CD4-positive, alpha-beta T cell treated with Interleukin-15 for 1 hour (primary cell): ENCODE data around the gene MPLKIP.
A peak's percentile ranks its signal among the peaks of the same experiment; 100 is the strongest.
"Not testable (repeated sequence)": the region's sequence is repeated elsewhere in the genome, so short reads cannot be mapped to it uniquely, and the experiment has no call there.

Experiments
- DNase-seq: peaks from one replicate; pipeline ENCODE4 v3.0.0-alpha.2; 2020

Gene MPLKIP

DNA sequence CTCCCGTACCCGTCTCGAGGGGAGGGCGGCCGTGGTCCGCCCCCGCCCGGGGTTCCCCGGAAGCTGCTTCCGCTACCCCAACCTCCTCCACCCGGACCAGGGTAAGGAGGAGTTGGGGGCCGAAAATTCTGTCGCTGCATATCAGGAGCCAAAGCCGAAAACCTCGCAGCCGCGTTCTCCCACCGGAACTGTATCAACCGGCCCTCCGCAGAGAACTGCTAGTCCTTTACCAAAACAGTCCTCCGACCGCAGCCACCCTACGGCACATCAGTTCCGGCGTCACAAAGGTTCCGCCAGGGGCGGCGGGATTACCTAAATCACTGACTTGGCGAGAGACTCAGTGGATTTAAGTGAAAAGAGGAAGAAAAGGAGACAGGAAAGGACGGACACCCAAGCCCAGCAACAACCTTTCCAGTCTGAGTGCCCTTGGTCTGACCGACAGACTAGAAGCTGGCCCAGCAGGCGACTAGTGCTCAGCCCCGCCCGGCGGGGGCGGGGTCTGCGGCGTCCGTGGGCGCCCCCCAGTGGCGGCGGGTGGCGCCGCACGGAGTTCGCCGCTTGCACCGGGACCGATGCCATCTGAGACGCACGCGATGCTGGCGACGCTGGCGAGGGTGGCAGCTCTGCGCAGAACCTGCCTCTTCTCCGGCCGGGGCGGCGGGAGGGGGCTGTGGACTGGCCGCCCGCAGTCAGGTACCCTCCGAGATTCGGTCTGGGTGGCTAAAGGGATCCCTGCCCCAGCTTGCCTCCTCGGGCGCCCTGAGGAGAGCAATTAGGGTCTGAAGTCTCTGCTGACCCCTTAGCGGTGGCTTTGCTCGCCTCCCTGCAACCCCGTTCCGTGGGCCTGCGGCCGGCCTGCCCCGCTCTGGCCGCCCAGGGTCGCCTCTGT lies at the start of gene MPLKIP, which contains the start of gene SUGCT:
TSS of gene MPLKIP (minus strand) at position 195 of the 889 bp plus-strand sequence. CDS start at position 140, 55 bp downstream.
TSS of gene SUGCT (plus strand) at position 578 of the 889 bp plus-strand sequence.
- peak; percentile 86 for DNase-seq

DNA sequence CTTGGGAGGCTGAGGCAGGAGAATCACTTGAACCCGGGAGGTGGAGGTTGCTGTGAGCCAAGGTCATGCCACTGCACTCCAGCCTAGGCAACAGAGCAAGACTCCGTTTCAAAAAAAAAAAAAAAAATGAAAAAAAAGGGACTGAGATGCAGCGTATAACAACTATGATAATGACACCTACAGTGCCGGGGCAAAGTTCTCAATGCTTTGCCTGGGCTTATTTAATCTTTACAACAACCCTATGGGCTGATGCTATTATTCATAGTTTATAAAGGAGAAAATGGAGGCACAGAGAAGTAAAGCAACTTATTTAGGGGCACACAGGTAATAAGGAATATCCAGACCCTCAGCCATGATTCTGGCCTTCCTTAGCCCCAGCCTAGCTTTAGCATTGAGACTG lies 48.0 kb upstream of the MPLKIP start:
- DNase-seq = no peak

DNA sequence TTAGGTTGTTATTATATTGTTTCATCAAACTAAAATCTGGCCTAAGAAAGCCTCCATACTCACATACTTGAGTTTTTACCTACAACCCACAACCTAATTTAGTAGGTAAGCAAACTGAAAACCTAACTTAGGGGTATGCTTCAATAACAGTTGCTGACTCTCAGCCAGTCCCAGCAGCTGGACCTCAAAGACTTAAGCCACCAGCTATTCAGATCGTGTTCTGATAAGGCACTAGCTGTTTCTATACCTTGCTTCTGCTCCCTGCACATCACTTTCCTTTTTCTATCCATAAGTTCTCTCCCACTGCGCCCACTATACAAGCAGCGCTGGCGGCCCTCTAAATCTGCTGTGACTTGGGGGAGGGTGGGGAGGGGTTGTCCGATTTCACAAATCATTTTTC lies 42.6 kb upstream of the MPLKIP start:
- DNase-seq = no peak

DNA sequence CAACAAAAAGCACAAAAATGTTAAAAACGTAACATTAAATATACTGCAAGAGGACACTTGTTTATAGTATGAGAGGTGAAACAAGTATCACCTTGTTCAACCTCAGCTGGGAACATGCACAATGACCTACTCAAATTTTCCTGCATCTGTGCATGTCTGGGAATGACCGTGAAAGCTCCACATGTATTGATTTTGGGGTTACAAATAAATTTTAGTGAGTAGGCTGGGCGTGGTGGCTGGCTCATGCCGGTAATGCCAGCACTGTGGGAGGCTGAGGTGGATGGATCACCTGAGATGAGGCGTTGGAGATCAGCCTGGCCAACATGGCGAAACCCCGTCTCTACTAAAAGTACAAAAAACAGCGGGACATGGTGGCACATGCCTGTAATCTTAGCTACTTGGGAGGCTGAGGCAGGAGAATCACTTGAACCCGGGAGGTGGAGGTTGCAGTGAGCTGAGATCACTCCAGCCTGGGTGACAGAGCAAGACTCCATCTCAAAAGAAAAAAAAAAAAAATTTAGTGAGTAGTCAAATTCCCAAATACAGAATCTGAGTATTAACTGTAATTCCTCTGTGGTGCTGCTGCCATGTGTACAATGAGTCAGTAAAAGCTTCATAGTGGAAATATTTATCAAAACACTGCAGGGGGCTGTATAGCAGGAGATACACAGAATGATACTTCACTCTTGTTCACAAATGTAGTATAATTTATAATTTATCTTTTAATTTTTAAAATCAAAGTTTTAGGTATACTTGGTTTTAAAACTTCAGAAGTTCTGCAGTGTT lies 41.5 kb upstream of the MPLKIP start:
- no peak for DNase-seq

DNA sequence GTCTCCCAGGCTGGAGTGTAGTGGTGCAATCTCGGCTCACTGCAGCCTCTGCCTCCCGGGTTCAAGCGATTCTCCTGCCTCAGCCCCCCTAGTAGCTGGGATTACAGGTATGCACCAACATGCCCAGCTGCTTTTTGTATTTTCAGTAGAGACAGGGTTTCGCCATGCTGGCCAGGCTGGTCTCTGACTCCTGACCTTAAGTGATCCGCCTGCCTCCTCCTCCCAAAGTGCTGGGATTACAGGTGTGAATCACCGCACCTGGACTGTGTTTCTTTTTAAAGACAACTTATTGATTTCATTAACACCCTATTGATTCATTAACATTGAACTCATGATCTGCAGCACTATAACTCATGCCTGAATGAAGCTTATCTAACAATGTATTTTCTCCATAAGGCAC lies 40.8 kb upstream of the MPLKIP start:
- not testable (repeated sequence) for DNase-seq

DNA sequence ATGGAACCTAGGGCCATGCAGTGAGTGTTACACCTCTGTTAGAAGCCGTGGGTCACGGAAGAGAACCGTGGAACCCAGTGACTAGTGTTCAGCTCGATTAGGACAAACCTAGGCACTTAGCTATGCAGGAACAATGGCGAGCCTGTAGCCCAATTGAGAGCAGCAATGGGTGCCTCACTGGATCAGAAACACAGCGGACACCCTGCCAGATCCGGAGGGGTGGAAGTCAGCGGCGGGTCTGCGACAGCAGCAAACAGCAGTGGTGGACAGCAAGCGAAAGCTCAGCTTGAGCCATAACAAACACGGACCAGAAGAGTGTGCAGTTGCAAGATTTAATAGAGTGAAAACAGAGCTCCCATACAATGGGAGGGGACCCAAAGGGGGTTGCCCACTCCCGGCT lies 38.7 kb upstream of the MPLKIP start:
- DNase-seq = not testable (repeated sequence)

DNA sequence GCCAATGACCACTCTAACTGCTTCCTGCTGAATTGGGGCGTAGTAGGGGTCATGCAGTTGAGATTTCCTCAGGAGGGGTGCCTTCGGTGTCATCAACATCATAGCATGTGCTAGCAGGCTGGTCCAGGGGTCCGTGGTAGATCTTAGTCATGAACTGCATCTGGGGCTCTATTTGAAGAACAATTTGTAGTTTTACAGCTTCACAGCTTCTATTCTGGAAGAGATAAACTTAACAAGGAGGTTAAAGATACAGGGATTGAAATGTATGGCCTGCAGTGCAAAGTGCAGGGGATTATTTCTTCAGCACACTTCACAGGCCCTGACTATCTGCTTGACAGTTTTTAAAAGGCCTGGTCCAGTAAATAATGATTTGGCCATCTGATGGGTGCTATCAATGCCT lies 33.8 kb upstream of the MPLKIP start:
- DNase-seq = not testable (repeated sequence)

DNA sequence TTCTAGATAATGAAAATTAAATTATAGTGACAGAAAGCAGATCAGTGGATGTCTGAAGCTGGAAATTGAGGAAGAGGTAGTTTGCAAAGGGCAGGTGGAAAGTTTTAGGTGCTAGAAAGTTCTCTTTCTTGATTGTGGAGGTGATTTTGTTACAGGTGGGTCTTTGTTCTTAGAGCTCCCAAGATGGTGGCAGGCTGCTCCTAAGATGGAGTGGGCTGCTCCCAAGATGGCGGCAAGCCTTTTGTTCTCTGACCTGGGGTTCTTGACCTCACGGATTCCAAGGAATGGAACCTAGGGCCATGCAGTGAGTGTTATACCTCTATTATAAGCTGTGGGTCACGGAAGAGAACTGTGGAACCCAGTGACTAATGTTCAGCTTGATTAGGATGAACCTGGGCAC lies 32.9 kb upstream of the MPLKIP start:
- no peak for DNase-seq

DNA sequence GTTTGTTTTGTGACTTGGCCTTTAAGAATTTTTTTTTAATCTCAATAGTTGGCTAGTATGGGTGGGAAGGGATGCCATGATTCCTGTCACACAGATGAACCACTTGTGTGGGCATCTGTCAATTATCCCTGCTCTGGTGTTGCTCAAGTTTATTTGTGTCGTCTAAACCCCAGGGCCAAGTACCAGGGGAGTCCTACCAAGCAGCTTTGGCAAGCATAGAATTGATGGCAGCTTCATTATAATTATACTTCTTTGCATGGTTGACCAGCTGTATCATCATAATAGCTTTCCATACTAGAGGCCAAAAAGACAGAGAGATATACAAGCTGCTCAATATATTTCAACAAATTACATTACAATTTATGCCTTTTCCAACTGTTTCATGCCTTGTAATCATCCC lies 30.8 kb upstream of the MPLKIP start:
- no peak for DNase-seq

DNA sequence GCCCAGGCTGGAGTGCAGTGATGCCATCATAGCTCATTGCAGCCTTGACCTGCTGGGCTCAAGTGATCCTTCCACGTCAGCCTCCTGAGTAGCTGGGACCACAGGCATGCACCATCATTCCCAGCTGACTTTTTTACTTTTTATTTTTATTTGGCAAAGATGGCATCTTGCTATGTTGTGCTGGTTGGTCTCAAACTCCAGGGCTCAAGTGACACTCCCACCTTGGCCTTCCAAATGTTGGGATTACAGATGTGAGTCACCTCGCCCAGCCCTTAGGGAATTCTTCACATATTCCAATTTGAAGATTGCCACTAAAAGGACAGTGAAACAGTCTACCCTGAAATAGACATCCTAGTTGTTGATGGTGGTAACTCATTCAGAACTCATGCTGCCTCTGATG lies 28.1 kb upstream of the MPLKIP start:
- DNase-seq = no peak

DNA sequence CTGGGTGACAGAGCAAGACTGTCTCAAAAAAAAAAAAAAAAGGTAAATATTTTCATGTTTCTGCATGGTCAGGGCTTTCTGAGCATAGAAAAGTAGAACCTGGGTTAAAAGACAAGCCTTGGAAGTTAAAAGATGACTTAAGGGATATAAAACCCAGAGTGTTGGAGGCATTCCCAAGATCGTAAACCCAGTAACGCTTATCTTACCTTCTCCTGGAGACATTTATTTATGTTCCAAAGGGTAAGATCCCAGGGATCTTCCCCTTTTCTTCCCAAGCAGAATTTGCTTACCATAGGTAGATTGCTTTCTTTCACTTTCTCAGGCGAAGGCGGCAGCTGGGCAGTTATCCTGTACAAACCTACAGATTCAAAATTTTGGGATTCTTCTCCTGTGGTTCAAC lies 22.6 kb upstream of the MPLKIP start:
- no peak for DNase-seq

DNA sequence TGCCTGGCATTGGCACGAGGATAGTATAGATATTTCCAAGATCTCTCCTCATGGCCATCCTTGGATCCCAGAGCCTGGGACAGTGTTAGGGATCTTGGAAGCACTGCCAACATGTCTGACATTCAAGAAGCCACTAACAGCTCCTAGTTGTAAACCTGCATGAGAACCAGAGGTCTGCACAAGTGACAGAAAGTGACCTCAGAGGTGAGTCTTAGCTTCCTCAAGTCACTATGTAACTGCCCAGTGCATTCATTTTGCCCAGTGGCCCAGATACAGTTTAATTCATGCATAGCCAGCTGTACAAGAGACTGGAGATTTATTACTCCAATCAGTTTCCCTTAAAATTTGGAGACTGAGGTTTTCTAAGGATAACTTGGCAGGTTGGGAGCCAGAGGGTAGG lies 17.1 kb upstream of the MPLKIP start:
- DNase-seq = no peak

DNA sequence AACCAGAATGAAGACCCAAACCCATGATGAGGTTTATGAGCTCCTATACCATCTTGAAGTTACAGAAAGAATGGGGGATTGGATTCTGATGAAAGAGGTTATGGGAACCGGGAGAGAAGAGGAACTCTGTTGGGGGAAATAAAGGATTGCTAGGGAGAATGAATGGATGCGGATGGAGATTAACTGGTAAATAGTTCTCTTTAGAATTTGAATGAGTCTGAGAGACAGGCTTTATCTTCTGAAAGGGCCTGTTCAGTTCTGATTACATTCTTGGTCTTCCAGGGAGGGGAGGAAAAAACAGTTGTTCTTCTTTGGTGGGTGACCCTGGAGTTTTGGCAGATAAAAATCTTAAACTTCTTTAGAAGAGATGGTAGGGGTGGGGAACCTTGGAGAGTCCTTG lies 14.2 kb upstream of the MPLKIP start:
- DNase-seq = no peak

DNA sequence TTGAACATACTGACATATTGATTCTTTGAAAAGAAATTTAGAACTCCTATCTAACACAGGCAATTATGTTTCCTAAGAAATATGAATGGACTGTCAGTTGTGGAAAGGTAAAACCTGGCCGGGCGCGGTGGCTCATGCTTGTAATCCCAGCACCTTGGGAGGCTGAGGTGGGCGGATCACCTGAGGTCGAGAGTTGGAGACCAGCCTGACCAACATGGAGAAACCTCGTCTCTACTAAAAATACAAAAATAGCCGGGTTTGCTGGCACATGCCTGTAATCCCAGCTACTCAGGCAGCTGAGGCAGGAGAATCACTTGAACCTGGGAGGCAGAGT lies 13.8 kb upstream of the MPLKIP start:
- not testable (repeated sequence) for DNase-seq

DNA sequence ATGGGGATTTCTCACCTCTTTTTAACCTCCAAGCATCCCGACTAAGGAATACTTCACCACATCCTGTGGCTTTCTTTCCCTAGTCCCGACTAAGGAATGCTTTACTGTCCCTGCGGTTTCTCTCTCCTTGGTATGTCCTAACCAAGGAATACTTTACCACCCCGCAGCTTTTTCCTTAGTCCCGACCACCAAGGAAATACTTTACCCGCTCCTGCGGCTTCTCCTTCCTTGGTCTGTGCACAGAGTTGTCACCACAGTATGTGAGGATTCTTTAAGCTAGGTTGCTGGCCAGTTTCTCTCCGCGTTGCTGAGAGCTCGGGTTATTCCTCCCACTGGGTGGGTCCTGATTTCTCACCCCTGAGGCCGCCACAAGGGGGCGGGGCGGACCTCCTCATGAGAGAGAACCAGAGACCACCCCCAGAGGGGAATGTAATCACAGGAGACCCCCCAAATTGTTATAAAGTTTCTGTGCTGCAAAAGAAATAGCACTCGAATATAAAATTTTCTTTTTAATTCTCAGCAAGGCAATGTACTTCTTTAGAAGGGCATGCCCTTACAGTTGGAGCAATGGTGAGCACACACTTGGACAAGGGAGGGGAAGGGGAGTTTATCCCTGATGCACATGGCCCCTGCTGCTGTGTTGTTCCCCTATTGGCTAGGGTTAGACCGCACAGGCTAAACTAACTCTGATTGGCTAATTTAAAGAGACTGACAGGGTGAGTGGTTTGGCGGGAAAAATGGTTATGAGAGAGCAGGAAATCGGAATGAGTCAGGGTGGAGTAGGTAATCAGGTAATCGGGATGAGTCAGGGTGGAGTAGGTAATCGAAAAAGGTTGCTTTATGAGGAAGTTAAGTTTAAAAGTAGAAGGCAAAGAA lies 13.2 kb upstream of the MPLKIP start:
- DNase-seq = no peak

DNA sequence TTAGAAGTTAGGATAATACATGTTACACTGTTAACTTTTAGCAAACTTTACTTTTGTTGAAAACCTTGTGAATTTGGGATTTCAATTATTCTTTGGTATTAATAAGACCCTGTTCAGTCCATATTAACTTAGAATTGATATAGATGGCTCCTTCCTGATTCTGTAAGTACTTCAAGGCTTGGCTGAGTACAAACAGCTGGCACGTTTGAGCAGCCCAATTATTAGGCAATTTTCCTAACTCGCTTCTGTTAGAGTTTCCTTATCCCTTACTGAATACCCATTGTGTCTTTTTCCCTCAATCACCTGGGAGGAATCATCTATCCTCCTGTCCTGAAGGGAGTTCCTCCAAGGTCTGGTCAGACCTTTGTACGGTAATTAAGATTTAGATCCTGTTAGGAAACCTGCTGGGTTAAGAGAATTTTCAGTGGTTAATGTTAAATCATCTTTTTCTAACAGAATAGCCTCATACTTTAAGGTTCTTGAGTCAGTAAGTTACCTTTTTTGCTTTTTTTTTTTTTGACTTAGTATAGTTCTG lies 11.2 kb upstream of the MPLKIP start:
- not testable (repeated sequence) for DNase-seq

DNA sequence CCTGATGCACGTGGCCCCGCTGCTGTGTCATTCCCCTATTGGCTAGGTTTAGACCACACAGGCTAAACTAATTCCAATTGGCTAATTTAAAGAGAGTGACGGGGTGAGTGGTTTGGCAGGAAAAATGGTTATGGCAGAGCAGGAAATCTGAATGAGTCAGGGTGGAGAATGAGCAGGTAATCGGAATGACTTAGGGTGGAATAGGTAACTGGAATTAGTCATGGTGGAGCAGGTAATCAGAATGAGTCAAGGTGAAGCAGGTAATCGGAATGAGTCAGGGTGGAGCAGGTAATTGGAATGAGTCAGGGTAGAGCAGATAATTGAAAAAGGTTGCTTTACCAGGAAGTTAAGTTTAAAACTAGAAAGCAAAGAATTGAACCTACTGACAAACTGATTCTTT lies 7.5 kb upstream of the MPLKIP start:
- not testable (repeated sequence) for DNase-seq

DNA sequence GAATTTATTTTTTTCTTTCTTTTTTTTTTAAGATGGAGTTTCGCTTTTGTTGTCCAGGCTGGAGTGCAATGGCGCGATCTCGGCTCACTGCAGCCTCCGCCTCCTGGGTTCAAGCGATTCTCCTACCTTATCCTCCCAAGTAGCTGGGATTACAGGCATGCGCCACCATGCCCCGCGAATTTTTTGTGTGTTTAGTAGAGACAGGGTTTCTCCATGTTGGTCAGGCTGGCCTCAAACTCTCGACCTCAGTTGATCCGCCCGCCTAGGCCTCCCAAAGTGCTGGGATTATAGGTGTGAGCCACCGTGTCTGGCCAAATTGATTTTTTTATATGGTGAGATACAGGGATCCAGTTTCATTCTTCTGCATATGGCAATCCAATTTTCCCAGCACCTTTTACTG lies 5.5 kb upstream of the MPLKIP start:
- DNase-seq = not testable (repeated sequence)

DNA sequence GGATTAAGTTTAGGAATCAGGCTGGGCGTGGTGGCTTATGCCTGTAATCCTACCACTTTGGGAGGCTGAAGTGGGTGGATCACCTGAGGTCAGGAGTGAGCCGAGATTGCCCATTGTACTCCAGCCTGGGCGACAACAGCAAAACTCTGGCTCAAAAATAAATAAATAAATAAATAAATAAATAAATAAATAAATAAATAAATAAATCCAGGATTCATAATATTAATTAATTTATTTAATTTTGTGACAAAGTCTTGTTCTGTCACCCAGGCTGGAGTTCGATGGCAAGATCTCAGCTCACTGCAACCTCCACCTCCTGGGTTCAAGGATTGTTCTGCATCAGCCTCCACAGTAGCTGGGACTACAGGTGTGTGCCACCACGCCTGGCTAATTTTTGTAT lies 4.6 kb upstream of the MPLKIP start:
- DNase-seq = no peak

DNA sequence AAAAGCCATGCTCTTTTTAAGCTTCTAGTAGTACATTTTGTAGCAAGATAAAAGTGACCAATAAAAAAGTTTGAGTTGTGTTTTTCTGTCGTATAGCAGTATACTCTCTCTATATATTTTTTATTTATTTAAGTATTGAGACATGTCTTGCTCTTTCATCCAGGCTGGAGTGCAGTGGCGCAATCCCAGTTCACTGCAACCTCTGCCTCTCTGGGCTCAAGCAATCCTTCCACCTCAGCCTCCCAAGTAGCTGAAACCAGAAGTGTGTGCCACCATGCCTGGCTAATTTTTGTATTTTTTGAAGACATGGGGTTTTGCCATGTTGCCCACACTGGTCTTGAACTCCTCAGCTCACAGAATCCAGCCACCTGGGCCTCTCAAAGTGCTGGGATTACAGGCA lies 3.1 kb upstream of the MPLKIP start:
- no peak for DNase-seq

DNA sequence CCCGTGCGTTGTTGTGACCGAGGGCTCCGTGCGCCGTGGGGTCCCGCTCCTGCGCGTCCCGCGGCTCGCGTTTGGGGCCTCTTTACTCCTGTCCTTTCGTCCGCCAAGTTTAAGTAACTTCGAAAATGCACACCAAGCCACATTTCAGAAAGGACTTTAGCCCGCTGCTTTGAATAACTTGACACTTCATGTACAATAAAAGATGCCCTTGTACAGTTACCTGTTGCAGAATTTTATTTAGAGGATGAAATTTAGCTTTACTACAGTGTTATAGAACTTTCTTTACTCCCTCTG lies 842 bp upstream of the MPLKIP start:
- no peak for DNase-seq

DNA sequence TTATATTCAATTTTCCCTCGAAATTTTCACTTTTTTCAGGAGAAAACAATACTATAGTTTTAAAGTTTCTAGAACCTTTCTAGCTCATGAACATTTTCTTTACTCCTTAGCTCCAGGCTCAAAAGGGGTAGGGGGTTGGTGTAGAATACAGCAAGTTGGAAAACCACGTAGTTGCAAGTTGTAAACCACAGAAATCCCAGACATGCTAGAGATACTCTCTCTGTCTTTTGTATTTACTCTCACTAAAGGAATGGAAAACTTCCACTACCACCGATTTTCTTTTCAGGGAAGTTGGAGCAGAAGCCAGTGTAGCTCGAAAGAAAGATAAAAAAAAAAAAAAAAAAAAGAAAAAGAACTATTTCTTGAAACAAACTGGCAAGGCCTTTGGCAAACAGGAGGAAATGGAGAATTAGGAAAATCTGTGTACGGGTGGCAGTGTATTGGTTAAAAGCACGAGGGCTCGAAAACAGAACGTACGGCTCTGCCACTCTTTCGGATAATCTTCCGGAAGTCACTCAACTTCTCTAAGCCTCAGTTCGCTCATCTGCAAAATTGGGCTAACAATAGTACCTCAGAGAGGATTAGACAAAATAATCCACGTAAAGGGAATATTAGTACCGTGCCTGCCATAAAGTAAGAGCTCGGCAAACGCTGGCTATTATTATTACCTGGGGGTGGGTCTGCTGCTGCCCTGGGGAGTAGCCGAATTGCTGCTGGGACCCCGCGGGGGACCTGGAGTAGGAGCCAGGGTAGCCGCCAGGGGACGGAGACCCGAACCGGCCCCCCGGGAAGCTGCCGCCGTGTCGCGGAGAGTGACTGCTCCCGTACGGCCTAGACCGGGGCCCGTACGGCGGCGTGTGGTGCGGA lies 628 bp downstream of the MPLKIP start:
- DNase-seq = no peak
